Endothelial cell of umbilical vein (primary cell): Measurements from ENCODE around the gene MAST4. TPM values are rescaled to one million over a fixed set of nuclear protein-coding genes. Genes with fewer than 3 reads are reported as not detected.

ENCODE experiments used
- BruUV-seq: library from RNA; stranded (reverse); fragments of 400-500 nt; replicated peaks from 2 replicates; lab custom pipeline; 2021; lab: Mats Ljungman, UMichigan
- CTCF ChIA-PET: fragments of 300-600, 350-600 bp; sonication (Branson Sonifier 250); formaldehyde crosslinking; loops from one replicate; lab custom pipeline; 2021; ENCODE audit warnings: antibody characterized with exemption, inconsistent platforms; lab: Charles Lee
- POLR2A ChIA-PET: fragments of 300-600, 350-600 bp; sonication (Branson Sonifier 250); formaldehyde crosslinking; loops from one replicate; lab custom pipeline; 2021; ENCODE audit warnings: antibody characterized with exemption, inconsistent platforms; lab: Charles Lee
- DNase-seq: peaks from one replicate; pipeline ENCODE4 v3.0.0-alpha.2; 2011; ENCODE audit warnings: low read depth, low spot score
- FAIRE-seq: peaks from 2 replicates; lab custom pipeline; 2011; peaks lifted over from hg19 to GRCh38; lab: Jason Lieb, UNC
- H2AFZ ChIP-seq: 2 replicates; pipeline ENCODE4 v1.6.0; 2012; ENCODE audit warnings: low read depth, low read length, control low read depth, inconsistent platforms
- H3K27ac ChIP-seq: 2 replicates; pipeline ENCODE4 v1.5.1; 2011; ENCODE audit warnings: low read depth, mild to moderate bottlenecking, control low read depth, low read length, moderate library complexity; ENCODE audit not compliant: insufficient read depth
- H3K27me3 ChIP-seq, 2 experiments: 2 replicates each; pipeline versions ENCODE4 v1.6.0 to v1.6.1; 2011; ENCODE audit warnings: low read length in 2 of 2, mixed read lengths in 1 of 2; ENCODE audit not compliant: control insufficient read depth in 2 of 2, insufficient read depth in 2 of 2
- H3K36me3 ChIP-seq, 2 experiments: 2 replicates in 1 of 2; 3 replicates in 1 of 2; pipeline ENCODE4 v1.5.1; 2011; ENCODE audit warnings: low read length in 2 of 2, mild to moderate bottlenecking in 1 of 2, moderate library complexity in 1 of 2; ENCODE audit not compliant: control insufficient read depth in 2 of 2, insufficient read depth in 2 of 2; ENCODE audit errors: extremely low read depth in 1 of 2
- H3K4me1 ChIP-seq: 3 replicates; pipeline ENCODE4 v1.5.1; 2011; ENCODE audit warnings: mild to moderate bottlenecking, low read length; ENCODE audit not compliant: control insufficient read depth, insufficient read depth; ENCODE audit errors: extremely low read depth
- H3K4me2 ChIP-seq: 2 replicates; pipeline ENCODE4 v1.6.1; 2011; ENCODE audit warnings: low read length, control low read depth, mixed read lengths; ENCODE audit not compliant: insufficient read depth
- H3K4me3 ChIP-seq, 3 experiments: fragments of 200-600 bp in 1 of 3; sonication (generic), shearing (Covaris generic) in 1 of 3; replicated peaks in 1 of 3; 2 replicates each; pipeline ENCODE4 v1.5.1; 2011 to 2016; ENCODE audit warnings: control low read depth in 3 of 3, low read length in 3 of 3, mild to moderate bottlenecking in 2 of 3, inconsistent platforms in 1 of 3, low read depth in 1 of 3, moderate library complexity in 1 of 3; ENCODE audit not compliant: insufficient read depth in 1 of 3
- H3K79me2 ChIP-seq: 2 replicates; pipeline ENCODE4 v1.6.0; 2012; ENCODE audit warnings: low read length, inconsistent platforms; ENCODE audit not compliant: control insufficient read depth, insufficient read depth
- H3K9ac ChIP-seq: replicated peaks from 2 replicates; pipeline ENCODE3; 2011; ENCODE audit warnings: low read length, control low read depth; ENCODE audit not compliant: insufficient read depth; ENCODE audit errors: extremely low read depth
- H3K9me1 ChIP-seq: replicated peaks from 3 replicates; pipeline ENCODE4 v1.6.0; 2011; ENCODE audit warnings: mild to moderate bottlenecking, low read length; ENCODE audit not compliant: control insufficient read depth, insufficient read depth; ENCODE audit errors: extremely low read depth
- H3K9me3 ChIP-seq: replicated peaks from 2 replicates; pipeline ENCODE4 v1.5.1; 2012; ENCODE audit warnings: low read length, inconsistent platforms; ENCODE audit not compliant: control insufficient read depth, insufficient read depth
- H4K20me1 ChIP-seq: replicated peaks from 2 replicates; pipeline ENCODE3; 2011; ENCODE audit warnings: mild to moderate bottlenecking, low read length; ENCODE audit not compliant: control insufficient read depth, insufficient read depth; ENCODE audit errors: extremely low read depth
- CTCF ChIP-seq, 2 donors: IDR thresholded peaks; 1 replicate in 1 of 2; 2 replicates in 1 of 2; pipeline ENCODE4 v1.5.1; 2011; ENCODE audit warnings: low read length in 2 of 2, mild to moderate bottlenecking in 2 of 2, moderate library complexity in 2 of 2, control low read depth in 1 of 2, inconsistent platforms in 1 of 2, low read depth in 1 of 2; ENCODE audit not compliant: insufficient read depth in 1 of 2; ENCODE audit errors: extremely low read depth in 1 of 2
- EZH2 ChIP-seq: IDR thresholded peaks from 2 replicates; pipeline ENCODE4 v1.6.1; 2012; ENCODE audit warnings: borderline replicate concordance, low read depth, mild to moderate bottlenecking, moderate library complexity, low read length, inconsistent platforms; ENCODE audit not compliant: severe bottlenecking
- FOS ChIP-seq: IDR thresholded peaks from 2 replicates; pipeline ENCODE4 v1.6.1; 2011; ENCODE audit warnings: mild to moderate bottlenecking, low read length, moderate library complexity, borderline replicate concordance; ENCODE audit not compliant: insufficient read depth
- GATA2 ChIP-seq: IDR thresholded peaks from 2 replicates; pipeline ENCODE4 v1.7.0; 2011; ENCODE audit warnings: low read depth, mild to moderate bottlenecking, moderate library complexity, mixed read lengths, low read length; ENCODE audit not compliant: insufficient read length, insufficient read depth
- JUN ChIP-seq: IDR thresholded peaks from 2 replicates; pipeline ENCODE4 v1.6.1; 2011; ENCODE audit warnings: borderline replicate concordance, low read depth; ENCODE audit not compliant: insufficient read length, insufficient read depth
- MAX ChIP-seq: IDR thresholded peaks from 2 replicates; pipeline ENCODE4 v1.6.1; 2011; ENCODE audit not compliant: insufficient read depth, insufficient read length
- MYC ChIP-seq: IDR thresholded peaks from one replicate; pipeline ENCODE4 v1.6.1; 2011; ENCODE audit warnings: mild to moderate bottlenecking, low read depth, low read length
- POLR2A ChIP-seq: IDR thresholded peaks from 2 replicates; pipeline ENCODE4 v1.6.1; 2012; ENCODE audit warnings: low read depth, mild to moderate bottlenecking, control low read depth, low read length
- POLR2AphosphoS5 ChIP-seq: IDR thresholded peaks from 2 replicates; pipeline ENCODE4 v1.6.1; 2012; ENCODE audit warnings: low read depth, mild to moderate bottlenecking, control low read depth, low read length, moderate library complexity; ENCODE audit not compliant: insufficient read depth
- dilution Hi-C: fragments of 300-500 bp; cut with MboI; formaldehyde crosslinking; loops from one replicate; pipeline ENCODE4 v1.15.0; 2019; ENCODE audit warnings: low sequenced_read_pairs; ENCODE audit not compliant: extremely low pct_ligation_motif_present
- intact Hi-C: fragments of 100-400 bp; cut with micrococcal nuclease; formaldehyde crosslinking; loops from one replicate; pipeline ENCODE4 v1.10.0; 2022
- polyA plus RNA-seq, 4 experiments: library from polyadenylated mRNA; depleted of rRNA in 3 of 4; stranded (reverse) in 3 of 4; unstranded in 1 of 4; fragments of >200 nt; gene quantifications; 2 replicates each; pipeline versions ENCODE4 v1.2.1 to v1.2.3, GENCODE V29; 2011 to 2012; ENCODE audit warnings: missing spikeins in 1 of 4
- total RNA-seq: library from RNA; stranded (reverse); gene quantifications from 2 replicates; pipeline ENCODE4 v1.2.3, GENCODE V29; 2021

MAST4 gene
- total and polyA plus RNA-seq, 2 donors (not counting 3 experiments of a cell fraction or from before 2014, with no cell fraction given), result 40.2 to 116 TPM

DNA sequence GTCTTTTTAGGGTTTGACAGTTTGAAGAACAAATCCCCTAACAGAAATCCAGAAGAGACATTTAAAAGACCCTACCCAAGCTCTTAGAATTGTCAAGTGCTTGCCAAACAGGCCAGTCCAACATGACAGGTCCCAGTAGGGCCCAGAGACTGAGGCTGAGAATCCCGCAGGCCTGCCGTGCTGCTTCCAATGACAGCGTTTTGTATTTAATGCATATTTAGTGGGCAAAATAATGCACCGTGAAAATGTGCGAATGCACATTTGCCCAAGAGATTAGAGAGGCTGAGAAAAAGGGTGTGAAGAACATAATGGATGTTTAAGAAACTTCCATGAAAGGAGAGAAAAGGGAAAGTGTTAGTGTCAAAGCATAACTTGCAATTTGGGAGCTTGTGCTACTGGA, 542.8 kb downstream of the MAST4 start:
- DNase-seq (no peak), FAIRE-seq (no peak)
- no peak overlapping the region for H3K4me3 ChIP-seq
- no peaks in the 10 kb centered on the region for H3K79me2 ChIP-seq
- H3K9me3 ChIP-seq, result no peaks in the 10 kb centered on the region
- BruUV-seq, result no TSS peak
- no peaks in the 10 kb centered on the region for H4K20me1 ChIP-seq
- dilution Hi-C loops, result no loop called here
- TF ChIP-seq JUN (no peak), GATA2 (no peak), POLR2A (no peak), CTCF (IDR thresholded peaks at IDR 0.05; ENCODE audit: extremely low read depth in 1 of 2, insufficient read depth in 1 of 2, low read depth in 1 of 2, low read length in 2 of 2) (no peak), MAX (no peak), MYC (no peak), FOS (no peak), POLR2AphosphoS5 (no peak), EZH2 (no peak)
- H3K4me2 ChIP-seq, result no peak overlapping the region
- H3K9me1 ChIP-seq, result no peaks in the 10 kb centered on the region
- ChIA-PET CTCF (interaction anchor here (0.8 kb wide), 1 partner anchor 31 kb away, joined by 3 read pairs; no protein-coding TSS in a partner anchor), POLR2A (no interaction called here)
- H2AFZ ChIP-seq, result no peak overlapping the region
- H3K4me1 ChIP-seq, result no peaks in the 10 kb centered on the region
- no peaks in the 10 kb centered on the region for H3K27me3 ChIP-seq
- no peak overlapping the region for H3K27ac ChIP-seq
- no peak overlapping the region for H3K9ac ChIP-seq
- peaks cover 35 to 46% of the 10 kb centered on the region in 2 experiments for H3K36me3 ChIP-seq
- intact Hi-C loops, result no loop called here
